Mesenchymal stem cell (in vitro differentiated cells and primary cell): Measurements from ENCODE around the gene HBP1.

Experiments
- DNase-seq: peaks from one replicate; pipeline ENCODE4 v3.0.0-alpha.2; 2013
- H2AFZ ChIP-seq: one replicate; pipeline ENCODE4 v1.6.1; 2013; ENCODE audit warnings: low read depth, mild to moderate bottlenecking, control low read depth, inconsistent platforms, low read length, moderate library complexity
- H2AK5ac ChIP-seq: 2 replicates; pipeline ENCODE4 v1.6.1; 2013; ENCODE audit warnings: low read length, moderate library complexity, mild to moderate bottlenecking, inconsistent platforms; ENCODE audit not compliant: severe bottlenecking
- H2BK120ac ChIP-seq: one replicate; pipeline ENCODE4 v1.6.1; 2013; ENCODE audit warnings: low read depth, mild to moderate bottlenecking, inconsistent platforms, low read length, moderate library complexity
- H2BK12ac ChIP-seq, 2 experiments: one replicate each; pipeline ENCODE4 v1.6.1; 2013; ENCODE audit warnings: inconsistent platforms in 2 of 2, low read length in 2 of 2, mild to moderate bottlenecking in 2 of 2, moderate library complexity in 2 of 2, control low read depth in 1 of 2
- H2BK15ac ChIP-seq: one replicate; pipeline ENCODE4 v1.6.1; 2013; ENCODE audit warnings: mild to moderate bottlenecking, low read depth, inconsistent platforms; ENCODE audit not compliant: poor library complexity, severe bottlenecking
- H2BK5ac ChIP-seq: 2 replicates; pipeline ENCODE4 v1.6.1; 2013; ENCODE audit warnings: low read depth, mild to moderate bottlenecking, low read length, control low read depth, inconsistent platforms; ENCODE audit not compliant: poor library complexity, severe bottlenecking
- H3K14ac ChIP-seq, 2 experiments: one replicate each; pipeline ENCODE4 v1.6.1; 2013; ENCODE audit warnings: inconsistent platforms in 2 of 2, low read length in 2 of 2, control low read depth in 1 of 2, mild to moderate bottlenecking in 1 of 2, moderate library complexity in 1 of 2
- H3K18ac ChIP-seq, 2 experiments: one replicate each; pipeline ENCODE4 v1.6.1; 2013; ENCODE audit warnings: inconsistent platforms in 2 of 2, low read length in 2 of 2, control low read depth in 1 of 2, low read depth in 1 of 2, mild to moderate bottlenecking in 1 of 2
- H3K23ac ChIP-seq, 2 experiments: one replicate each; pipeline ENCODE4 v1.6.1; 2013; ENCODE audit warnings: inconsistent platforms in 2 of 2, low read length in 2 of 2, mild to moderate bottlenecking in 2 of 2, moderate library complexity in 2 of 2, control low read depth in 1 of 2
- H3K27ac ChIP-seq: 2 replicates; pipeline ENCODE4 v1.5.1; 2013; ENCODE audit warnings: mild to moderate bottlenecking, moderate library complexity, low read length, control low read depth, inconsistent platforms; ENCODE audit not compliant: poor library complexity, severe bottlenecking
- H3K27me3 ChIP-seq, 2 experiments: 2 replicates each; pipeline versions ENCODE4 v1.6.1 to v1.7.0; 2013; ENCODE audit warnings: low read length in 2 of 2, mild to moderate bottlenecking in 2 of 2, moderate library complexity in 2 of 2, control low read depth in 1 of 2, inconsistent platforms in 1 of 2; ENCODE audit not compliant: control insufficient read depth in 1 of 2, insufficient read depth in 1 of 2
- H3K36me3 ChIP-seq, 2 experiments: 2 replicates each; pipeline versions ENCODE4 v1.6.1 to v1.7.0; 2013; ENCODE audit warnings: low read length in 2 of 2, control low read depth in 1 of 2, inconsistent platforms in 1 of 2, low read depth in 1 of 2, mild to moderate bottlenecking in 1 of 2; ENCODE audit not compliant: insufficient read depth in 2 of 2, control insufficient read depth in 1 of 2
- H3K4ac ChIP-seq, 2 experiments: one replicate each; pipeline ENCODE4 v1.6.1; 2013; ENCODE audit warnings: inconsistent platforms in 2 of 2, low read length in 2 of 2, mild to moderate bottlenecking in 2 of 2, moderate library complexity in 2 of 2, control low read depth in 1 of 2, low read depth in 1 of 2
- H3K4me1 ChIP-seq: 2 replicates; pipeline ENCODE4 v1.6.1; 2013; ENCODE audit warnings: low read depth, low read length, control low read depth; ENCODE audit not compliant: control insufficient read depth, insufficient read depth
- H3K4me2 ChIP-seq: 2 replicates; pipeline ENCODE4 v1.6.1; 2013; ENCODE audit warnings: low read length, mild to moderate bottlenecking, inconsistent platforms; ENCODE audit not compliant: poor library complexity, severe bottlenecking
- H3K4me3 ChIP-seq, 2 experiments: 2 replicates each; pipeline versions ENCODE4 v1.5.1 to v1.7.0; 2013; ENCODE audit warnings: low read length in 2 of 2, mild to moderate bottlenecking in 2 of 2, control low read depth in 1 of 2, low read depth in 1 of 2; ENCODE audit not compliant: insufficient read depth in 1 of 2
- H3K79me1 ChIP-seq: replicated peaks from 2 replicates; pipeline ENCODE4 v1.6.1; 2013; ENCODE audit warnings: mild to moderate bottlenecking, control low read depth, low read length, inconsistent platforms; ENCODE audit not compliant: poor library complexity, severe bottlenecking
- H3K9ac ChIP-seq: 2 replicates; pipeline ENCODE4 v1.7.0; 2013; ENCODE audit warnings: mild to moderate bottlenecking, low read length, moderate library complexity
- H3K9me3 ChIP-seq: 2 replicates; pipeline ENCODE4 v1.7.0; 2013; ENCODE audit warnings: mild to moderate bottlenecking, low read length; ENCODE audit not compliant: control insufficient read depth
- H4K8ac ChIP-seq: one replicate; pipeline ENCODE4 v1.6.1; 2013; ENCODE audit warnings: inconsistent platforms, mild to moderate bottlenecking, low read length, moderate library complexity
- H4K91ac ChIP-seq: one replicate; pipeline ENCODE4 v1.6.1; 2013; ENCODE audit warnings: mild to moderate bottlenecking, low read length, inconsistent platforms
- WGBS: methylation state at CpG from one replicate; pipeline ENCODE4 v1.1.7; 2013; ENCODE audit warnings: mixed read lengths; 5-methylcytosine and 5-hydroxymethylcytosine counted together

HBP1 gene

GRCh38 chr7:107248551-107249316, 79.9 kb downstream of the HBP1 start:
- Histone ChIP-seq H3K18ac (no peak overlapping the region), H3K36me3 (peaks cover 0 to 29% of the 10 kb centered on the region in 2 experiments), H3K4me2 (no peak overlapping the region), H3K14ac (no peak overlapping the region), H2BK120ac (no peak overlapping the region), H3K4me1 (no peaks in the 10 kb centered on the region), H2BK5ac (no peak overlapping the region), H2AFZ (no peak overlapping the region), H3K23ac (no peak overlapping the region), H2BK15ac (no peak overlapping the region), H3K9me3 (peaks cover 31% of the 10 kb centered on the region), H3K27me3 (no peaks in the 10 kb centered on the region), H3K4ac (no peak overlapping the region), H3K4me3 (no peak overlapping the region), H3K27ac (no peak overlapping the region), H2BK12ac (no peak overlapping the region), H4K8ac (no peak overlapping the region), H3K79me1 (peaks cover 7% of the 10 kb centered on the region), H3K9ac (no peak overlapping the region), H4K91ac (no peak overlapping the region), H2AK5ac (no peak overlapping the region)
- 98% methylated on average over 3 of the region's 5 CpGs for WGBS
- DNase-seq, result no peak

DNA sequence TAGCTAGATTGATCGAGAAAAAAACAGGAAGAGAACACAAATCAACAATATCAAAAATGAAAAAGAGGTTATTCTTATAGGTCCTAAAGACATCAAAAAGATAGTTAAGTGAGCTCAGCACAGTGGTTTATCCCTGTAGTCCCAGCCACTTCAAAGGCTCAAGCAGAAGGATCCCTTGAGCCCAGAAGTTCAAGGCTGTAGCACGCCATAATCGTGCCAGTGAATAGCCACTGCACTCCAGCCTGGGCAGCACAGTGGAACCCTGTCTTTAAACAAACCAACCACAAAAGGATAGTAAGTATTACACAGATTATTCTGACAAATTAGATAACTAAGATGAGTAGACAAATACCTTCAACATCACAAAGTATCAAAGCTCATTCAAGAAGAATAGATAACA, 83.2 kb downstream of the HBP1 start:
- H2BK120ac ChIP-seq, result no peak overlapping the region
- peaks cover 5% of the 10 kb centered on the region for H3K79me1 ChIP-seq
- H3K14ac ChIP-seq, result no peak overlapping the region
- no peak overlapping the region for H4K91ac ChIP-seq
- H3K36me3 ChIP-seq, result peaks cover 0 to 12% of the 10 kb centered on the region in 2 experiments
- H3K4me1 ChIP-seq, result no peaks in the 10 kb centered on the region
- H3K9ac ChIP-seq, result no peak overlapping the region
- DNase-seq, result no peak
- H4K8ac ChIP-seq, result no peak overlapping the region
- no peak overlapping the region for H2BK5ac ChIP-seq
- H3K4me2 ChIP-seq, result no peak overlapping the region
- no peak overlapping the region for H3K27ac ChIP-seq
- H2AK5ac ChIP-seq, result no peak overlapping the region
- no peak overlapping the region for H2BK12ac ChIP-seq
- H3K18ac ChIP-seq, result no peak overlapping the region
- no peak overlapping the region for H3K4ac ChIP-seq
- peaks cover 2% of the 10 kb centered on the region for H3K9me3 ChIP-seq
- 90% methylated on average over 2 of the region's 3 CpGs for WGBS
- H3K27me3 ChIP-seq, result no peaks in the 10 kb centered on the region
- H3K4me3 ChIP-seq, result no peak overlapping the region
- H3K23ac ChIP-seq, result no peak overlapping the region
- no peak overlapping the region for H2BK15ac ChIP-seq
- H2AFZ ChIP-seq, result no peak overlapping the region
